ENCODE measurements around the gene CYP4A22. TPM values are rescaled to one million over a fixed set of nuclear protein-coding genes. Genes with fewer than 3 reads are reported as not detected.

The CYP4A22 gene
- total and polyA plus RNA-seq, 2 of the 4 experiments (the other 2 are of a cell fraction), result not detected

- Histone ChIP-seq H2BK20ac (ENCODE audit: low read depth, low read length) (no peak overlapping the region), H2AK9ac (replicated peaks; ENCODE audit: low read depth, low read length, poor library complexity) (no peak overlapping the region), H3K4ac (ENCODE audit: low read depth, low read length) (no peak overlapping the region), H2BK5ac (ENCODE audit: low read depth, low read length, poor library complexity, severe bottlenecking) (no peak overlapping the region), H4K20me1 (ENCODE audit: insufficient read depth, low read length) (no peaks in the 10 kb centered on the region; the same call in 1 of the 2 replicates), H2BK15ac (ENCODE audit: low read depth, low read length) (no peak overlapping the region), H3K36me3 (ENCODE audit: control insufficient read depth, insufficient read depth, low read length) (no peaks in the 10 kb centered on the region), H3K27me3 (ENCODE audit: control insufficient read depth, insufficient read depth, low read length) (peaks cover 2% of the 10 kb centered on the region; the same call in 1 of the 2 replicates), H3K9me1 (ENCODE audit: insufficient read depth, low read length) (no peaks in the 10 kb centered on the region), H3K79me1 (ENCODE audit: low read depth in 1 of 2, low read length in 2 of 2) (no peaks in the 10 kb centered on the region), H3K4me3 (ENCODE audit: insufficient read depth, low read depth, low read length) (no peak overlapping the region), H3K4me2 (ENCODE audit: low read depth, low read length) (no peak overlapping the region), H3K56ac (ENCODE audit: extremely low read depth, insufficient read depth, low read length) (no peak overlapping the region), H3K18ac (ENCODE audit: low read depth, low read length) (no peak overlapping the region), H3K9ac (ENCODE audit: low read depth, low read length) (no peak overlapping the region), H3K4me1 (ENCODE audit: control insufficient read depth, insufficient read depth, low read length) (peaks cover 2% of the 10 kb centered on the region; the same call in 1 of the 2 replicates), H4K91ac (ENCODE audit: insufficient read depth, low read depth, low read length) (no peak overlapping the region), H2AFZ (replicated peaks; ENCODE audit: low read length, poor library complexity) (no peak overlapping the region), H4K5ac (ENCODE audit: low read depth, low read length) (no peak overlapping the region), H3K9me3 (ENCODE audit: control insufficient read depth, insufficient read depth, low read length) (no peaks in the 10 kb centered on the region), H2AK5ac (ENCODE audit: low read depth, low read length) (no peak overlapping the region), H3K23ac (ENCODE audit: low read depth, low read length) (no peak overlapping the region), H4K8ac (ENCODE audit: low read depth in 2 of 2, low read length in 2 of 2) (no peak overlapping the region), H2BK120ac (ENCODE audit: low read depth, low read length) (no peak overlapping the region), H3K14ac (replicated peaks; ENCODE audit: low read depth, low read length) (no peak overlapping the region), H3K27ac (ENCODE audit: insufficient read depth, low read length) (no peak overlapping the region)
- in situ Hi-C loops (cut with MboI; ENCODE audit: low sequenced_read_pairs), result loop anchor here (10.0 kb wide), 1 partner anchor 526 kb away; no protein-coding TSS in a partner anchor
- dilution Hi-C loops (cut with HindIII; ENCODE audit: low sequenced_read_pairs, unreplicated experiment), result no loop called here
- intact Hi-C loops (cut with micrococcal nuclease), result no loop called here
- TF ChIP-seq SMC3 (IDR thresholded peaks at IDR 0.05; ENCODE audit: low read depth, low read length) (no peak), MAZ (IDR thresholded peaks at IDR 0.05; ENCODE audit: borderline replicate concordance, low read depth, low read length) (no peak), MAFK (IDR thresholded peaks at IDR 0.05; ENCODE audit: low read depth, low read length) (no peak), ELK1 (IDR thresholded peaks at IDR 0.05; ENCODE audit: borderline replicate concordance, low read depth, low read length) (no peak), CEBPB (IDR thresholded peaks at IDR 0.05; ENCODE audit: low read depth, low read length) (no peak)
- no peak for ATAC-seq (ENCODE audit: low read depth)
- CTCF ChIA-PET, result interaction anchor here (0.9 to 2.6 kb wide), 2 partner anchors 10 to 73 kb away, joined by 3 to 8 read pairs; no protein-coding TSS in a partner anchor
- 20% methylated on average over 1 of the region's 7 CpGs; no CpG with 5 or more reads in 1 of the 2 experiments for WGBS, 2 experiments (ENCODE audit: extremely low coverage in 2 of 2, insufficient read length in 1 of 2)
- DNase-seq, result no peak
- no TSS peak for BruUV-seq (replicated peaks)
- POLR2A ChIA-PET (ENCODE audit: unreplicated experiment), result no interaction called here
Observed at GRCh38 chr1:47188791-47189785, 51.8 kb downstream of the CYP4A22 start.
